CD4-positive, alpha-beta T cell treated with Interleukin-10 for 1 hour (primary cell): Measurements from ENCODE around the gene SF3B1.
A peak's percentile ranks its signal among the peaks of the same experiment; 100 is the strongest.
"Not testable (repeated sequence)": the region's sequence is repeated elsewhere in the genome, so short reads cannot be mapped to it uniquely, and the experiment has no call there.

Source experiments
- DNase-seq: peaks from one replicate; pipeline ENCODE4 v3.0.0-alpha.2; 2020

Gene SF3B1

DNA sequence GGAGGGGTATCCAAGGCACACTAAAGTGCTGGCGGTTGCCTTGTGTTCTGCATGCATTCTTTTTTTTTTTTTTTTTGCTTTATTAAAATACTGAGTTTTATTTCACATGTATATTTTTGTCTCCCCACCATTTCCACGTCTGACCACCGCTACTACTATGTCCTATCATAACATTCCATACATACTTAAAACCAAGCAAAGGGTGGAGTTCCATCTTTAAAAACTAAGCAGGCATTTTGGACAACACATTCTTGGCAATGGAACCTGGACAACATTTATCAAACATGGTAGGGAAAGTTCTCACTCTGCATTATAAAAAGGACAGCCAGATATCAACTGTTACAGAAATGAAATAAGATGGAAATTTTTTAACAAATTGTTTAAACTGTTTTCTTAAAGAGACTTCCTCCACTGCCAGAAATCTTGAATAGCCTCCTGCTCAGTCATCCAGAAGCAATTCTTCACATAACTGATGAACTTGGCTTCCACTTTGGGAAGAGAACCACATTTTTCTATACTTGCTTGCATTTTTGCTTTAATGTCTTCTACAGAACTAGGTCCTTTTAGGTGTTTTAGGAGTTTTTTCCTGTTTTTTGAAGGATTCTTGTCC is 55.4 kb downstream of the SF3B1 start:
- DNase-seq: not testable (repeated sequence)

DNA sequence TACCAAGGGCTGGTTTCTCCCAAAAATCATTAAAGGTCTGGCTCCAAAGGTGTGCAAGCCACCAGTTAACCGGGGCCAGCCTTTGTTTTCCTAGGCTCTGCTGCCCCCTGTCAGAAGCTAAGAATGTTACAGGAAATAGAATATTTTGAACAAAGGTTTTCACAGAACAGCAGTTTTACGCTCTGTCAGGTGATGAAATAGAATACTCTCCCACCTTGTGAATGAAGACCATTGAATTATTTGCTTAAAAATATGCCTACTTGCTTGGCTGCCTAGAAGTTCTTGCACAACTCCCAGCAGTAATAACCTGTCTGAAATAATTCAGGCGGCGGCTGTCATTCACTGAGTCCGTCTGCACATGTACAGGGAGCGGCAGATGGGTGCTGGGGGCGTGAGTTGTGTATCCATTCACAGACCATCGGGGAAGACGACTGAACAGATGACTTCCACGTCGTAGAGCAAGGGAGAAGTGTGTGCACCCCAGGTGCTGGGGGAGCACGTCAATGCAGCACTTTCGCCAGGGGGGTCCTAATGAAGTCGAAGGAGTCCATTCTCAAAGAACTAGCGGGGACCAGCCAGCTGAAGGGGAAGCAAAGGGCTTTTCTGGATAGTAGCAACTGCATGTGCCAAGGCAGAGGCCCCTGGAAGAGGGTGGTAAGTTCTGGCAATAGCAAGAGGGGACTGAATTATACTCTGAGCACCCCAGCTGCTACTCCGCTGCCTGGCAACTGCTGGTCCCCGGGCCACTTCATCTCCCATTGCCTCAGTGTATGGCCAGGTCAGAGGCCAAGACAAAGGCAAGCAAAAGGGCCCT is 56.1 kb downstream of the SF3B1 start:
- DNase-seq: peak; percentile 76

DNA sequence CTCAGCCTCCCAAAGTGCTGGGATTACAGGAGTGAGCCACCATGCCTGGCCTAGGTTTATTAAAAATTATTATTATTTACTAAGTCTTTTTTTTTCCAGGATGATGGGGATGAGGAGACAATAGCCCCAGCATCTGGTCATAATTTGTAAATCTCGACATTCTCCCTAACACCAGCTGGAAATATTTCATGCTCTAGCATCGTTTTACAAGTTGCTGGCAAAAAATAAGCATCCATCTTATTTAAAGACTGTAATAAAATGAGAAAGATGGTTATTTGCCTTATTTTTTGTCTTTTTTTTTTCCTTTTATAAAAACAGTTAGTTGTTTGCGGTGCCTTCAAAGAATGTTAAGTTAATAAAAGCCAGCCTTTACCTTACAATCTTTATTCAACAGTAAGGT is 56.7 kb downstream of the SF3B1 start:
- no peak for DNase-seq

DNA sequence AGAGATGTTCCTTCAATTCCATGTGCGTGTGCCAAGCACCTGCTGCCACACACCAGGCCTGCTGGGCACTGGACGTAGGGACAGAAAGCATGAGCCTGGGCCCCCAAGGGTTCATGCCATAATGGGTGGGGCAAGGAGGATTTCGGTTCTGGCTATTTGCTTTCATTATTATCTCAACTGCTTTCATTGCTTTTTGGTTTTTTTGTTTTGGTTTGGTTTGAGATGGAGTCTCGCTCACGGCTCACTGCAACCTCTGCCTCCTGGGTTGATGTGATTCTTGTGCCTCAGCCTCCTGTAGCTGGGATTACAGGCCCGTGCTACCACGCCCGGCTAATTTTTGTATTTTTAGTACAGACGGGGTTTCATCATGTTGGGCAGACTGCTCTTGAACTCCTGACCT is 57.2 kb downstream of the SF3B1 start:
- no peak for DNase-seq

DNA sequence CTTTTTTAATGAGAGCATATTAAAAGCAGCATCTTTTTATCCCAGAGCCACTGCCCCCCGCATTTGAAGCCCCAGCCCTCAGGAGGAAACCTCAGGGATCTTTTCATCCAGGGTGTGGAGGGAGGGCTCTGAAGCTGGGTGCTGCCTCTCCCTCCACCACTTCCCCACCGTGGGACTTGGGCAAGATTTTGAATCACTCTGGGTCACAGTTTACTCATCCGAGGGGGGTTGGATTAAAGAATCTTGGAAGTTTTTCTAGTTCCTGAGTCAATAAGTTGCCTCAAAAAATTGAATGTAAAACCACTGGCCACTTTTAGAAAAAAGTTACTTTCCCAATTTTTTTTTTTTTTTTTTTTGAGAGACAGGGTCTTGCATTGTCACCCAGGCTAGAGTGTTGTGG is 62.2 kb downstream of the SF3B1 start:
- DNase-seq: no peak

DNA sequence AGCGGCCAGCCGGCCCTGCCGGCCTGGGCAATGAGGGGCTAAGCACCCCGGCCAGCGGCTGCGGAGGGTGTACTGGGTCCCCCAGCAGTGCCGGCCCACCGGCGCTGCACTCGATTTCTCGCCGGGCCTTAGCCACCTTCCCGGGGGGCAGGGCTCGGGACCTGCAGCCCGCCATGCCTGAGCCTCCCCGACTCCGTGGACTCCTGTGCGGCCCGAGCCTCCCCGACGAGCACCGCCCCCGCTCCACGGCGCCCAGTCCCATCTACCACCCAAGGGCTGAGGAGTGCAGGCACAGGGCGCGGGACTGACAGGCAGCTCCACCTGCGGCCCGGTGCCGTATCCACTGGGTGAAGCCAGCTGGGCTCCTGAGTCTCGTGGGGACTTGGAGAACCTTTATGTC is 64.2 kb downstream of the SF3B1 start:
- not testable (repeated sequence) for DNase-seq

DNA sequence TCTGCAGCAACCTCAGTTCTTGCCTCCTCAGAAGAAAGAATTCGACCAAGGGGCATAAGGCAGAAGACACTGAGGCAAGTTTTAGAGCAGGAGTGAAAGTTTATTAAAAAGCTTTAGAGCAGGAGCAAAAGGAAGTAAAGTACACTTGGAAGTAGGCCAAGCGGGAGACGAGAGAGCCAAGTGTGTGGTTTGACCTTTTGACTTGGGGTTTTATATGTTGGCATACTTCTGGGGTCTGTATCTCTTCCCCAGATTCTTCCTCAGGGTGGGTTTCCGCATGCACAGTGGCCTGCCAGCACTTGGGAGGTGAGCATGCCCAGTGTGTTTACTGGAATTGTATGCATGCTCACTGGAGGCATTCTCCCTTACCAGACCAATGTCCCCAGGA is 64.9 kb downstream of the SF3B1 start:
- DNase-seq: no peak

DNA sequence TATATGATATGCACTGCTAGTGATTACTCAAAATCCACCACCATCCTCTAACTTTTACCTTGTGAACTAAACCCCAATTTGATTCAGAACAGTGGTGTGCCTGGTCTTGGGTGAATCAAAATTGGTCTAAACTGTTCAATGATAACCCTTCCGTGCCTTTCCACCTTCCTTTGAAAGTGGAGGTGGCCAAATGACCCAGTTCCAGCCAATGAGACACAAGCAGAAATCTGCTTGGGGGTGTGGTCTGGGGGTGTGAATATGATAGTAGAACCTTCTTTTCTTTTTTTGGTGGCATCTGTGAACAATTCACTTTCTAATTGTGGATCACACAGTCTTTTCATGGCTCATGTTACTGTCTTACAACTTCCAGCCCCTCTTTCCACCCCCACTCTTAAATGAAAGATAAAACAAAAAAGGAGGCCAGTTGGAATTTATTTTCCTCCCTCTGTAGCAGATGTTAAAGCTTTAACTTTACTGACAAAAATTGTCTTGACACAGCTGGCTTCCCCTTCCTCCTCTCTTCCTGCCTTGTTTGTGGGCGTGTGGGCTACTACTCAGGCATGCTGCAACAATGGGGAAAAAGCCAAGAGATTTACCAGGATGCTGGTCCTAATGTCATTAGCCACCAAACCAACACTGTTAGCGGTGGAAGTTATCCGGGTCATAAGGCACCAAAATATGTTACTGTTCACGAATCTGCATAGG is 65.4 kb downstream of the SF3B1 start:
- no peak for DNase-seq

DNA sequence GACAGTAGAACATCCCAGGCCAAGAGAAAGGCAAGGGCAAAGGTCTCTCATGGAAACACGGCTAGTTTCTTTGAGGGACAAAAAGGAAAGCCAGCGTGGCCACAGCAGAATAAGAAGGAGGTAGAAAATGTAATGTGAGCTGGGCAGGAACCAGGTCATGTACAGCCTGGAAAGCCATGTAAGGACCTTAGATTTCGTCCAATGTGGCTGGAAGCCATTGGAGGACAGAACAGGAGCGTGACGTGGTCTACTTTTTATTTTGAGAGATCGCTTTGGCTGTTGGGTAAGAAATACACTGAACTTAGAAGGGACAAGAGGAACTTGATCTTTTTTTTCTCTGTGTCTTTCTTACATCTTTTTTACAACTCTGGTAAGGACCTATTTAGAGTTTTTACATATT is 66.4 kb downstream of the SF3B1 start:
- DNase-seq: no peak

DNA sequence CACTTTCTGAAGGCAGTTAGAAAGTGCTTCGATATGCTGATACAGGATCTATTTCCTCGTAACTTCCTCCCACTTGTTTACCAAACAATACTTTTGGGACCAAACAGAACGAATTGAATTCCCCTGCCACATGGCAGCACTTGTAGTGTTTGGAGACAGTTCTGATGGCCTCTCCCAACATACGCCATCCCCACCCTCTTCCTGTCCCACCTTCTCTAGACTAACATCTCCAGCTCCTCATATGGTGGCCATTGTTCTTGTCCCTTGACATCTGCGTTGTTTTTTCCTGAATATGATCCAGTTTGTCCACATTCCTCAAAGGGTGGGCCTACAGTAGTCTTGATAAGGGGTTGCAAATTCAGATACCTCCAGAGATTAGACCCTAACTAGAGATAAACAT is 70.8 kb downstream of the SF3B1 start:
- no peak for DNase-seq

DNA sequence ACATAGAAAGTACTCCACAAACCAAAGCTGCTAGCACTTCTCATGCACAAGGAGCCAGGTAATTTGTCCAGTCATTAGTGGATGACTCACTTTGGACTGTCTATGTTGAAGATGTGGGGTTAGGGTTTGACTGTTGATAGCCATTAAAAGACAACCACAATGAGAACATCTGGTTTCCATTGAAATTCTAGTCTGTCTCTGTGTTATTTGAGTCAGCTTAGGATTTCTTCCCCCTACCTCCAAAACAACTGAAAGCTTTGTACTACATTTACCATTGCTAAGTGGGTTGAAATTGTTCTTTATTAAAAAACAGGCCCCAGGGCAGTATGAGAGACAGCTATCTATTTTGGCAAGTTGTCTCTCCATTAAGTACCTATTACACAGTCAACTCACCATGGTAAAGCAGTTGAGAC is 74.1 kb downstream of the SF3B1 start:
- no peak for DNase-seq

DNA sequence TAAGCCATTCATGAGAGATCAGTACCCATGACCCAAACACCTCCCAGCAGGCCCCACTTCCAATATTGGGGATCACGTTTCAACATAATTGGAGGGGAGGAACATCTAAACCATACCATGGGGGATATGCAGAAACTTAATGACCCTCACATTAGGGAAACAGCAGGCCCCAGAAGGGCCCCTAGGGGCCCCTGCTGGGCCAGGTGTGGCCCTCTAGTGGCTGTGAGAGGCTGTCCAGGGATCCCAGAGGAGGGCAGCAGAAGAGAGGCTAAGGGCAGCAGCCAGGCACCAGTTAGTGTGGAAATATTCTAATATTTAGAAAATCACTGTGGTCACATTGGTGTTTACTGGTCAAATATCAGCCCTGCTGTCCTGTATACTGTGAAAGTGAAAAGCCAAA is 75.0 kb downstream of the SF3B1 start:
- DNase-seq: peak; percentile 13

DNA sequence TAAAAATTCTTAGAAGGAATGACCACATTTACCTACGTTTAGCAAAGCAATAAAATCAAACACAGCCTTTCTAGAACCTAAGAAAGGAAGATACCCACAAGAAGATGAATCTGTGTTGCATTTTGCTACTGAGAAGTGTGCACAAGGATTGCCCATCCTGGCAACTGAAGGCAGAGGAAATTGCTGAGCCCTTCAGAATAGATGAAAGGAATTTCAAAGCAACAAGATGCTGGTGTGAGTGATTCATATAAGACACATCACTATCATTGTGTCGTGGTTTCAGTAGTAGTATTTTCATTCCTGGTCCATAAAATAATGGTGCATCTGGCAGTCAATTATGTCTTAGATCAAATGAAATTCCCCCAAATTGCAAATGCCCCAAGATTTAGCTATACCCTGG is 75.9 kb downstream of the SF3B1 start:
- no peak for DNase-seq

DNA sequence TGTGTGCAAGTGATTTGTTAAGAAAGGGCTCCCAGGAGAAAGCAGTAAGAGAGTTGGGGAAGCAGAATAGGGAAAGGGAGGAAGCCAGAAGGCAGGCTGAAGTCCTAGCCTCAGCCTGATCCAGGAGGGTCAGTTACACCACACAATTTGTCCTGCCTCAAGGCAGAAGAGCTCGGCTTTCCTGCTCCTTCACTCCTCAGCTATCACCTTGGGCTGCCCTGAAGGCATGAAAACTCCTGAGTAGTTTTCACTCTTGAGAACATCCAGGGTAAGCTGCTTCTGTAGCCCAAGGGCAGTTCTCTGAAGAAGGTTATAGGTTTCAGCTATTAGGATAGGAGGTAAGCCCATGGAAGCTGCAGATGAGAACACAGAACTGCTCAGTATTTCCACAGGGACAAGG is 76.8 kb downstream of the SF3B1 start:
- DNase-seq: no peak

DNA sequence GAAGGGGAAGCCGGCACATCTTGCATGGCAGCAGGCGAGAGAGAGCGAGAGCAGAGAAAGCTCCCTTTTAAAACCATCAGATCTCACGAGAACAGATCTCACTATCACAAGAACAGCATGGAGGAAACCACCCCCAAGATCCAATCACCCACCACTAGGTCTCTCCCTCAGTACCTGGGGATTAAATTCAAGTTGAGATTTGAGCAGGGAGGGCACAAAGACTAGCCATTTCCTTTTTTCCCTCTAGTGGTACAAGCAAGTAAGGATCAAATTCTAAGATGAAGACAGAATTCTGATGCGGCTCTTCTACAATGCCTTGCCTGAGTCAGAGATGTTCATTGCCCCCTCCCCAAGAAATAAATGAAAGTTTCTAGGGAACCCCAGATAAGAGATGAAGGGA is 78.7 kb downstream of the SF3B1 start:
- peak; percentile 17 for DNase-seq

DNA sequence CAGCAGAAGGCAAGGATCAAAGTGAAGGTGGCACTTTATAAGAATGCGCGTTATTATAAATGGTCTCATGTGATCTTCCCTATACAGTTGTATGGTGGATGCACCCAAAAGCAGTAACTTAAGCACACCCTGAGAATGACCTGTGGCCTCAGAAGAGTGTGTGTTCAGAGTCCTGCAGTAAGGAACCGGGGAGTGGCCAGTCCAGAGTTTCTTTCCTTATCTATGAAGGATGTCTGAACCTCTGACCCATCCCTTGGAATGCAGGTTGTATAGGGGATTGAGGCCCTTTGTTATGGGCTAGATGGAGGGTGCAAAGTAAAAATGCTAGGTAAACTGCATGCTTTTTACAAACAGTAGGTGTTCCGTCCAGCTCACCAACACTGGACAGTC is 80.7 kb downstream of the SF3B1 start:
- no peak for DNase-seq

DNA sequence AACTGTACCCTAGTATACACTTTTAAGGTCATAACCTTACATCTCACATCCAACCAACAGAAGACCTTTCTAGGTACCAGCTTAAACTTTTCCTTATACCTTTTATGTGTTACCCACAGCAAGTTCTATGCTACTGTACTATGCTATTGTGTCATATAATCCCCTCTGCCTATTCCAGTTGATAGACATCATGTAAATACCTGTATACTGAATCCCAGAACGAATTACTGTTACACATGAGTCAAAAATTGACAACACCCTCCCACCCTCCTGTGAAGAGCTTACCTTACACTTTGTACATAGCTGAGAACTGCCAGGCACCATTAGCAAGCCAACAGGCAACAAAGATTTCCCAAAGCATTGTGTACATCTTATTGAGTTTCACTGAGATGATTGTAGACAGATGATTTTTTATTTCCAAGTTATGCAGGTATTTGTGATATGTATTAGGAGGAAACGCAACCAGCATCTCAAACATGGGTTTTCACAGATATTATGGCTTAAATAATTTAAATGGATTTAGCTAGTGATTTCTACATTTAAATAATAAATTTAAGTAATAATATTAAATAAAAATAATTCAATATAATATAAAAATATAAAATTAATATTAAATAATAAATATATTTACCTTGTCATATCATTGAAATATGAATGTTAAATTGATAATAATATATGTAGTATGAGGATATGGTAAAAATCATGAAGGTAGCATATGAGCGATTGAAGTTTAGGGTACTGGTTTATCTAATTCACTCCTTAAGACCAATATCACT is 81.2 kb downstream of the SF3B1 start:
- DNase-seq: no peak

DNA sequence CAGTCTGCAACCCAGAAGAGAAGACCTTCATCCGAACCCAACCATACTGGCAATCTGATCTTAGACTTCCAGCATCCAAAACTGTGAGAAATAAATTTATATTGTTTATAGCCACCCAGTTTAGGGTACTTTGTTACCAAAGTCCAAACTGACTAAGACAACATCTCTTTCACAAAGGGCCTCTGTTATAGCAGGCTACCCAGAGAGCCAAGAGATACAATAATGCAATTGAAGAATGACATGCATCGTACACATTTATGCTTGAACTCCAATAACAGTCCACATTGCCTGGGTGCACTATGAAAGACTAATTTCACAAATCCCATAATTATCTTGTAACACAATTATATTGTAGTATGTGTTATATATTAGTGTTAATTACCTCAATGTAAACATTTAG is 85.1 kb downstream of the SF3B1 start:
- no peak for DNase-seq

DNA sequence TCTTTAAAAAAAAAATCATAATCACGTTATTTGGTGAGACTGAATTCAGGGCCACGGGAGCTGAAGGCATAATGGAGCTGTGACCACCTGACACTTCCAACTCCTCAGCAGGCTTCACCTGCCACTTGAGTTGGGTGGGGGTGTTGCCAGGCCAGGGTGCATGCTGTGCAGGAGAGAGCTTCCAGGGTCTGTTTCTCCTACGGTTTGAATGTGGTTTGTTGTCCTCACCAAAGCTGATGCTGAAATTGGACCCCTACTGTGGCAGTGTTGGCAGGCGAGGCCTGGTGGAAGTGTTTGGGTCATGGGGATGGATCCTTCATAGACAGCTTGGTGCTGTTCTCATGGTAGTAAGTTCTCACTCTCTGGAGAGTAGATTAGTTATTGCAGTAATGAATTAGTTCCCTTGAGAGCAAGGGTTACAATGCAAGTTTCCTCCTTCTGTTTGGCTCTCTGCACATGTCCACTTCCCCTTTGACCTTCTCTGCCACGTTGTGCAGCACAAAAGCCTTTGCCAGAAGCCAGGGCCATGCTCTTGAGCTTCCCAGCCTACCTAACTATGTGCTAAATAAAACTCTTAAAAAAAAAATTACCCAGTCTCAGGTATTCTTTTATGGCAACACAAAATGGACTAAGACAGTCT is 86.0 kb downstream of the SF3B1 start:
- DNase-seq: no peak

DNA sequence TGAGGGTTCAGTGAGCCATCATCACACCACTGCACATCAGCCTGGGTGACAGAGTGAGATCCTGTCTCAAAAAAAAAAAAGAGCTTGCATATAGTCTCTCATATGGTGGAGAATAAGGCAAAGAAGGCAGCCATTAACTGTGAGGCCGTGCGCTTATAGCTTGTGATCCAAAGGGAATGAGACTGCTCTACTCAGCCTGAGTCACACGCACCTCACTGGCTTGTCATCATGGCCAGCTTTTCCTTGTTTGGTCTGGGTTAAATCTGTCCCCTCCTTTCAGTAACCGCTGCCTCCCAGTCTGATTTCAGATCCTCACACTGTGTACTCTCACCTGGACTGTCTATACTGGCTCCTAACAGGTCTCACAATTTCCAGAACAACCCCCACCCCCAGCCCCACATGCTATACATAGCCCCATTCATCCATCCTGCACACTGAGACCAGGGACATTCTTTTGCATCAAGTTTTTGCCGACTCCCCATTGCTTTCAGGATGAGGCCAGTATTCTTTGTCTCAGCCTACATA is 88.9 kb downstream of the SF3B1 start:
- no peak for DNase-seq

DNA sequence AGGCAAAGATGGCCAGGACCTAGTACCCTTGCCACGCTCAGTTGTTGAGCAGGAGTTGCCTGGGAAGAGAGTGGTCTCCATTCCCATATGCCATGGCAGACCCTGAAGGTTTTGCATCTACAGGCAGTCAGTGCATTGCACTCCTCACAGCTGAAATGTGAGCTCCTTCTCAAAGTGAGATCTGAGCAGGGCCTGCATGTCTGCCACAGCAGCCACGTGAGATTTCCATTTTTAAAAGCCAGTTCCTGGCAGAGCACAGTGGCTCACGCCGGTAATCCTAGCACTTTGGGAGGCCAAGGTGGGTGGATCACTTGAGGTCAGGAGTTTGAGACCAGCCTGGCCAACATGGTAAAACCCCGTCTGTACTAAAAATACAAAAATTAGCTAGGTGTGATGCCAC is 90.9 kb downstream of the SF3B1 start:
- DNase-seq: not testable (repeated sequence)

DNA sequence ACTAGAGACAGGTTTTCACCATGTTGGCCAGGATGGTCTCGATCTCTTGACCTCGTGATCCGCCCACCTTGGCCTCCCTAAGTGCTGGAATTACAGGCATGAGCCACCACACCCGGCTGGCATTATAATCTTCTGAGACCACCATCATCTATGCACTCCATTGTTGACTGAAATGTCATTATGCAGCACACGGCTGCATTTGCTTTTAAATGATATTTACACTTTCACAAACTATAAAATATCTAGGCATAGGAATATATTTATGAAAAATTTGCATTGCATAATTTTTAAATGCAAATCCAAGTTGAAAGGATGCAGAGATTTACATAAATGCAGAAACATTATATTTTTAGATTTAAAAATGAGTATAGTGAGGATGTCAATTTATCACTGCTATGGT is 94.2 kb downstream of the SF3B1 start:
- DNase-seq: no peak
